Thyroid gland (tissue), 4 donors: ENCODE data around the gene TNRC6B. TPM values are rescaled to one million over a fixed set of nuclear protein-coding genes. Genes with fewer than 3 reads are reported as not detected.

Experiments used
- DNase-seq, 2 donors: peaks; one replicate each; pipeline ENCODE4 v3.0.0-alpha.2; 2019
- H3K27ac ChIP-seq, 3 donors: fragments of 200-600 bp; sonication (generic); 1 replicate in 2 of 3; 2 replicates in 1 of 3; pipeline ENCODE4 v1.5.1; 2016 to 2019; ENCODE audit warnings: mild to moderate bottlenecking in 1 of 3, moderate library complexity in 1 of 3
- H3K27me3 ChIP-seq: fragments of 200-600 bp; sonication (generic); one replicate; pipeline ENCODE4 v1.5.1; 2019
- H3K36me3 ChIP-seq, 2 donors: fragments of 200-600 bp; sonication (generic); one replicate each; pipeline ENCODE4 v1.5.1; 2016 to 2019
- H3K4me1 ChIP-seq, 2 donors: fragments of 200-600 bp; sonication (generic); one replicate each; pipeline ENCODE4 v1.5.1; 2017 to 2019
- H3K4me3 ChIP-seq, 3 donors: fragments of 200-600 bp; sonication (generic); replicated peaks in 1 of 3; 1 replicate in 2 of 3; 2 replicates in 1 of 3; pipeline ENCODE4 v1.5.1; 2016; ENCODE audit warnings: mild to moderate bottlenecking in 1 of 3
- H3K9me3 ChIP-seq: fragments of 200-600 bp; sonication (generic); one replicate; pipeline ENCODE4 v1.5.1; 2017
- CTCF ChIP-seq, 6 experiments: fragments of 200-600 bp in 3 of 6; fragments of 450-650 bp in 3 of 6; sonication (generic) in 3 of 6; IDR thresholded peaks; one replicate each; pipeline ENCODE4 v1.5.1; 2016 to 2019; ENCODE audit warnings: antibody characterized with exemption in 6 of 6, mild to moderate bottlenecking in 2 of 6, inconsistent platforms in 1 of 6, moderate library complexity in 1 of 6
- POLR2A ChIP-seq, 2 donors: fragments of 450-650 bp; IDR thresholded peaks; one replicate each; pipeline ENCODE4 v1.6.1; 2017; ENCODE audit warnings: antibody characterized with exemption in 2 of 2, mild to moderate bottlenecking in 2 of 2, moderate library complexity in 1 of 2
- WGBS, 2 donors: methylation state at CpG; one replicate each; pipeline ENCODE4 v1.1.5; 2017; 5-methylcytosine and 5-hydroxymethylcytosine counted together
- intact Hi-C: fragments of 100-400 bp; cut with DNase I; formaldehyde crosslinking; loops from one replicate; pipeline ENCODE4 v1.15.1; 2023
- total RNA-seq, 4 donors: library from RNA; depleted of rRNA; stranded (reverse); fragments of >200 nt; gene quantifications; one replicate each; pipeline ENCODE4 v1.2.3, GENCODE V29; 2016

TNRC6B gene
- total RNA-seq, 4 donors from 2014 or later: 46.1 to 202 (median 114) TPM

- no peak for DNase-seq
- no peak overlapping the region for H3K4me3 ChIP-seq
- intact Hi-C loops: no loop called here
- no peaks in the 10 kb centered on the region for H3K36me3 ChIP-seq
- H3K4me1 ChIP-seq: peaks cover 8 to 38% of the 10 kb centered on the region in 2 donors
- WGBS, 2 donors: 31 to 88% methylated on average over 5 of the region's 5 CpGs
- H3K27ac ChIP-seq: no peak overlapping the region
- H3K9me3 ChIP-seq: no peaks in the 10 kb centered on the region
- TF ChIP-seq POLR2A (IDR thresholded peaks at IDR 0.05) (no peak), CTCF (IDR thresholded peaks at IDR 0.05) (no peak)
- H3K27me3 ChIP-seq: no peaks in the 10 kb centered on the region
These were observed 57.6 kb downstream of the TNRC6B start for GRCh38 chr22:40235308-40235707.

- no peak overlapping the region for H3K4me3 ChIP-seq
- no peaks in the 10 kb centered on the region for H3K27me3 ChIP-seq
- no peaks in the 10 kb centered on the region for H3K36me3 ChIP-seq
- no peaks in the 10 kb centered on the region for H3K9me3 ChIP-seq
- TF ChIP-seq CTCF (IDR thresholded peaks at IDR 0.05): no peak
- no peak for TF ChIP-seq POLR2A (IDR thresholded peaks at IDR 0.05)
- DNase-seq: no peak
- 63 to 79% methylated on average over 4 of the region's 4 CpGs for WGBS, 2 donors
- no peak overlapping the region for H3K27ac ChIP-seq
- intact Hi-C loops: no loop called here
- H3K4me1 ChIP-seq: peaks cover 12 to 47% of the 10 kb centered on the region in 2 donors
These were observed 58.5 kb downstream of the TNRC6B start for GRCh38 chr22:40236131-40236665.

GRCh38 chr22:40237241-40237640 is 59.5 kb downstream of the TNRC6B start:
- no peaks in the 10 kb centered on the region for H3K27me3 ChIP-seq
- H3K36me3 ChIP-seq: no peaks in the 10 kb centered on the region
- no peak for TF ChIP-seq CTCF (IDR thresholded peaks at IDR 0.05)
- TF ChIP-seq POLR2A (IDR thresholded peaks at IDR 0.05): no peak
- WGBS, 2 donors: 92 to 95% methylated on average over 4 of the region's 4 CpGs
- no peak overlapping the region for H3K27ac ChIP-seq
- H3K9me3 ChIP-seq: no peaks in the 10 kb centered on the region
- H3K4me1 ChIP-seq: peaks cover 12 to 47% of the 10 kb centered on the region in 2 donors
- intact Hi-C loops: no loop called here
- no peak for DNase-seq
- H3K4me3 ChIP-seq: no peak overlapping the region

- no peak for DNase-seq
- Histone ChIP-seq H3K27me3 (no peaks in the 10 kb centered on the region), H3K36me3 (no peaks in the 10 kb centered on the region), H3K4me1 (peaks cover 12 to 47% of the 10 kb centered on the region in 2 donors), H3K4me3 (no peak overlapping the region), H3K27ac (no peak overlapping the region), H3K9me3 (no peaks in the 10 kb centered on the region)
- intact Hi-C loops: no loop called here
- TF ChIP-seq POLR2A (IDR thresholded peaks at IDR 0.05) (no peak), CTCF (IDR thresholded peaks at IDR 0.05) (no peak)
- 86% methylated on average over 13 of the region's 13 CpGs for WGBS, 2 donors
These were observed 60.2 kb downstream of the TNRC6B start for GRCh38 chr22:40237788-40238424.
